ENCODE measurements around the gene DHRS7B. TPM values are rescaled to one million over a fixed set of nuclear protein-coding genes. Genes with fewer than 3 reads are reported as not detected.
"Not testable (repeated sequence)": the region's sequence is repeated elsewhere in the genome, so short reads cannot be mapped to it uniquely, and the experiment has no call there.

The DHRS7B gene
- total RNA-seq, 1 experiment from 2014 or later = 14.6 TPM

- no peak for DNase-seq (ENCODE audit: extremely low read depth, low read depth)
Observed at GRCh38 chr17:21174713-21175112, 47.9 kb downstream of the DHRS7B start.

DNA sequence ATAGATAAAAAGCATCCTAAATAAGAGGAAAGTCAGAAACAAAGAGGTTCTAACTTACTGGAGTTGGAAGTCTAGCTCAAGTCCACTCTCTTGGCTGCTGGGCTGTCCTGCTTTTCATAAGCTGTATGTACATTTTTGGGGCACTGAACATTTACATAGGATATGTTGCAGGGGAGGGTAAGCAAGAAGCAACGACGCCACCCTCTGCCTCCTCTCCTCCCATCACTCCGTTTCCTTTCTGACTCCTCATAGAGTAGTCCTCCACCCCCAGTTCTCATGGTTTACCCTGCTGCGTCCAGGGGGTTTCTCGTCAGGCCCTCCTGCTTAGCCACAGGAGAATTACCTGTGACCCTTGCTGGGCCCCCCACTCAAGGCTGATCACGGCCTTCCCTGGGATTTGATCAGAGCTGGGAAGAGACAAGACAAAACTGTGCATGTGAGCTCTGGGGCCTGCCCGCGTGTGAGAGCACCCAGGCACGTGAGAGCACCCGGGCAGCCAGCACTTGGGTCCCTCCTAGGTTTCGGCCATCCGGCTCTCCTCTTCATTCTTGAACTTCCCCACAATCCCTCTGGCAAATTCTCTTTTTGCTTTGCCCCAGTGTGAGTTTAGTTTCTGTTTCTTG, 50.1 kb downstream of the DHRS7B start:
- DNase-seq (ENCODE audit: extremely low read depth, low read depth) = no peak

DNA sequence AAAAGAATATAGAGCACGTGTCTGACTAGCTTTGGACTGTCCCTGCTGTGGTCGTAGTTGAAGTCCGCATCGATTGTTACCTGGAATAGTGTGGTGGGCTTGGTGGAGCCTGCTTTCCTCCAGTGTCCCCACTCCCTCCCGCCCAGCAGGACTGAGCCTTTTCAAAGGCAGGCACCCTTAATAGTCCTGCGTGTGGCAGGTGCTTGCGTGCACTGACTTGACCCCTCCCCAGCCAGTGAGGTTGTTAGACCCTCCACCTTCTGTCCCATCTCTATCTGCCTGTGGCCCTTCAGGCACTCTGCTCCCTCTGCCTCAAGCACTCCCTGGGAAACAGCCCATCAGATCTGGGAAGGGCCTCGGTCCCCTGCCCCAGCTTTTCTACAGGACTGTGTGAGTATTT, 50.6 kb downstream of the DHRS7B start:
- DNase-seq (ENCODE audit: extremely low read depth, low read depth) = no peak

DNA sequence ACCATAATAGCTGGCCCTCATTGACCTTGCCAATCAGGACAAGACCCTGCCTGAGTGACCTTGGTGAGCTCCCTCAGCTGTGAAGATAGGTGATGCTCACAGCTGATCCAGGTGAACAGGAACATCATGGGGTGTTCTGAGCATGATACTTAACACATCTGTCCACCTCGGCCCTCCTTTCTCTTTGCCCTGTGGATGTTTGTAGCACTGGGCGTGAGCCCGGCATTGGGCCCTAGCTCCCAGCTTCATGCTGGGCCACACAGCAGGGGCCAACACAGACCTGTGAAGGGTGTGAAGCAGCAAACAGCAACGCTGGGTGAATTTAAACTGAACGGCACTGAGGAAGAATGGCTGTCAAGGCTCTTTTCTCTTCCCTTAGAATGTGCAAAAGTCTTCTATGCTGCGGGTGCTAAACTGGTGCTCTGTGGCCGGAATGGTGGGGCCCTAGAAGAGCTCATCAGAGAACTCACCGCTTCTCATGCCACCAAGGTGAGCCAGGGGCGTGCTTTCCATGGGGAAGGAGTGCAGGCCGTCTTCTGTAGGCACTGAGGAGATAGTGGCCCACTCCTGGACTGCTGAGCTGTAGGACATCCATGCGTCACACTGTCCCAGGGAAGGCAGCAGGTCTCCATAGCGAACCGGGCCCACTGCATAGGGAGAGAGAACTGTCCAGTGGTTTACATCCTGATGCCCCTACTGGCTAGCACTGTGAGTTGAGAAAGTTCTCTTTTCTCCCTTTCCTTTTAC, 51.3 kb downstream of the DHRS7B start:
- no peak for DNase-seq (ENCODE audit: extremely low read depth, low read depth)

DNA sequence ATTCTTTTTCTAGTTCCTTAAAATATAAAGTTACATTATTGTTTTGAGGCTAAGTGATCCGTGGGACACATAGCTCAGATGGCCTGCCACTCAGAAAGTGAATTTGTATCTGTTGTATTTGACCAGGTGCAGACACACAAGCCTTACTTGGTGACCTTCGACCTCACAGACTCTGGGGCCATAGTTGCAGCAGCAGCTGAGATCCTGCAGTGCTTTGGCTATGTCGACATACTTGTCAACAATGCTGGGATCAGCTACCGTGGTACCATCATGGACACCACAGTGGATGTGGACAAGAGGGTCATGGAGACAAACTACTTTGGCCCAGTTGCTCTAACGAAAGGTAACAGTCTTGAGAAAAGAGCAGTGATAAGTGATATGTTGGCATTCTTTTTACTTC, 56.7 kb downstream of the DHRS7B start:
- no peak for DNase-seq (ENCODE audit: extremely low read depth, low read depth)

DNA sequence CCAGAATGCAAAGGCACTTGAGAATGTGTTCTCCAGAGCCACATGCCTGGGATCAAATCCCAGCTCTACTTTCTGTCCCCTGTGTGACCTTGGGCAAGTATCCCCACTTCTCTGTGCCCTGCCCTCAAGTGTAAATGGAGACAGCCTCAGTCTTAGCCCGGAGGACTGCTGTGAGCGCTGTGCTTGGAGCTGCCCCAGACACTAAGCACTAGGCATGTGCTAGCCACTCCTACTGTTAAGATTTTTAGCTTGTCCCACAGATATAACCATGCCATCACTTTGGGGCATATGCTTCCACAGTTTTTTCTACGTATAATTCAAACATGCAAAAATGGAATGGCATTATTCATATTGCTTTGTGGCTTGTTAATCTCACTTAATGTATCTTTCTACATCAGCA, 57.8 kb downstream of the DHRS7B start:
- no peak for DNase-seq (ENCODE audit: extremely low read depth, low read depth)

DNA sequence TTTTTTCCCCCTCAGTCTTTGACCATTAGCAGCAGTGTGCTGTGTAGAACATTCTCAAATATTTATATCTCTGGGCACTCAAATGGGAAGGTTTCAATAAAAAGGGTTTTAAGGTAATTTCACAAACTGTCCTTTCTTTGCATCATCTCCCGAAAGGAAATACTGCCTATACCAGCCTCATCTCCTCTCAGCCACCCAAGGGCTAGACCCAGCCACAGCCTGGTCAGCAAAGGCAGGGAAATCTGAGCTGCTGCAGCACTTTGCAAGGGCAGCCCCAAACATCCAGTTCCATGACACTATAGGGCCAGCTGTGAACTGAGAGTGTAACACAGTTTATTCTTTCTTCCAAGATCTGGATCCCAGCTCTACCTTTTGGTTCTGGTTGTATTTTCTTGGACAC, 58.3 kb downstream of the DHRS7B start:
- no peak for DNase-seq (ENCODE audit: extremely low read depth, low read depth)

GRCh38 chr17:21186399-21187187, 59.8 kb downstream of the DHRS7B start:
- no peak for DNase-seq (ENCODE audit: extremely low read depth, low read depth)

GRCh38 chr17:21189361-21189760, 62.6 kb downstream of the DHRS7B start:
- DNase-seq (ENCODE audit: extremely low read depth, low read depth) = no peak

- DNase-seq (ENCODE audit: extremely low read depth, low read depth) = no peak
Observed at GRCh38 chr17:21190078-21190477, 63.3 kb downstream of the DHRS7B start.

GRCh38 chr17:21191698-21192097, 64.9 kb downstream of the DHRS7B start:
- DNase-seq (ENCODE audit: extremely low read depth, low read depth) = no peak

GRCh38 chr17:21192414-21192813, 65.7 kb downstream of the DHRS7B start:
- DNase-seq (ENCODE audit: extremely low read depth, low read depth) = not testable (repeated sequence)

GRCh38 chr17:21193031-21193430, 66.3 kb downstream of the DHRS7B start:
- no peak for DNase-seq (ENCODE audit: extremely low read depth, low read depth)

- DNase-seq (ENCODE audit: extremely low read depth, low read depth) = no peak
Observed at GRCh38 chr17:21194226-21194625, 67.5 kb downstream of the DHRS7B start.

- no peak for DNase-seq (ENCODE audit: extremely low read depth, low read depth)
Observed at GRCh38 chr17:21194703-21195102, 67.9 kb downstream of the DHRS7B start.

DNA sequence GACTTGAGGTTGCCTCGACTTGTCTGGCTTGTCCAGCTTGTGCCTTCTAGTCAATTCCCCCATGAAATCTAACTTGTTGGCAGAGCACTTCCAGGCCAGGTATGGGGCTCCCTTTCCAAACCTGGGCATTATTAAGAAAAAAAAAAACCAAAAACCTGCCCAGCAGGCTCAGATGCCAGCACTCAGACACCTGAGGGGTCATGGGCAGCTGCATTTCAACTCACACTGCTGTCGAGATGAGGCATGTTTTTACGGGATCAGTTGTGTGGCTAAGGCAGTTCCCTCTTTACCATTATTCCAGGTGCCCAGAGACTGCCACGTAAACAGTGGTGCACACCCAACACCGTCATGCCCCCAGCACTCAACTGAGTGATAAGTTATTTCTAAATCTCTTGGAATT, 69.4 kb downstream of the DHRS7B start:
- DNase-seq (ENCODE audit: extremely low read depth, low read depth) = no peak

- no peak for DNase-seq (ENCODE audit: extremely low read depth, low read depth)
Observed at GRCh38 chr17:21198411-21198810, 71.6 kb downstream of the DHRS7B start.

DNA sequence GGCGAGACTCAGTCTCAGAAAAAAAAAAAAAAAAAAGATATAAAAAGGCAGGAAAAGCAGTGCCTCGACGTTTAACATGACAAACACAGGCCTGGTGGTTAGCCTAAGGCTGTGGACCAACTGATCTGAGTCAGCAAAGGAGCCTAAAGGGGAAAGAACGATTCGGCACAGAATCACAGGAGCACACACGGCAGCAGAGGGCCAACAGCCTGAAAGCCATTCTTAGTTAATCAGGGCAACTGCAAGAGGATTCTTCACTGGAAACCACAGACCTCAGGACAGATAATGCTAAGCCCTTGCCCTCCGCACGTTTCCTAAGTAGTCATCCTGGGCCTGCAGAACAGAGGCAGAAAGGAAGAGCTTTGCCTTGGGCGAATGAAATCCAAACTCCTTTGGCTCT, 72.5 kb downstream of the DHRS7B start:
- DNase-seq (ENCODE audit: extremely low read depth, low read depth) = no peak

DNA sequence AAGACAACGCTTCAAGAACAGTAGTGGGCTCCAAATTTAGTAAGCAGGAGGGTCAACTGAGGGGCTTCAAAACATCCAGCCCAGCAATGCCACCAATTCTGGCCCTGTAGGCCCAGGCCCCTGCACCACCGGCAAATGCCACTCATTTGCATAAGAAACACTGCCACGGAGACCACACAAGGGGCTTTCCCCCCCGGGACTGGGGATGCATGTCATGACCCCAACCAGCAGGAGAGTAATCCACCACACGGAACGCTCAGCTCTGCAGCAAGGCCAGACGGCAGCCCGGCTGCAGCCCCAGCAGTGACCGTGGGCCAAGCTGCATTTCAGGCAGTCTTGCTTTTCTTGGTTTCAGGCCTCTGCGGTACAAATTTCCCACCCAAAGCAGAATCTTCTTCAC, 73.1 kb downstream of the DHRS7B start:
- no peak for DNase-seq (ENCODE audit: extremely low read depth, low read depth)

- DNase-seq (ENCODE audit: extremely low read depth, low read depth) = no peak
Observed at GRCh38 chr17:21200590-21201297, 74.0 kb downstream of the DHRS7B start.

DNA sequence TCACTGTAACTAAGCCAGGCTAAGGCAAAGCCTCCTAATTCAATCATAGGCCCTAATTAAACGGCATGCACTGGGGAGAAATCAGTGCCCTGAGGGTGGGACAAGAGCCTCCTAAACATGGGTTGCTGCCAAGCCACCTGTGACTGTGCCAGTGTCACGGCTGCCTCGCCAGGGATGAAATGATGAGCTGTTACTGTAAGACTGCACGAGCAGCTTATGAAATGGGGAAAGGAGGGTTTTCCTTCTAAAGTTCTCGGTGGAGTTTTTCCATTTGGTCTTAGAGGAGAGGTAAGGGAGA, 74.5 kb downstream of the DHRS7B start:
- no peak for DNase-seq (ENCODE audit: extremely low read depth, low read depth)
